K562 (cell line): ENCODE data around the gene COL7A1. TPM values are rescaled to one million over a fixed set of nuclear protein-coding genes. Genes with fewer than 3 reads are reported as not detected.

Experiments
- ATAC-seq: fragments of 200-7000 bp; cut with Tn5 transposase; 3 replicates; pipeline ENCODE4 v1.9.1; 2020; ENCODE audit warnings: moderate library complexity
- BruUV-seq: library from RNA; stranded (reverse); fragments of 400-500 nt; replicated peaks from 2 replicates; lab custom pipeline; 2021; lab: Mats Ljungman, UMichigan
- CTCF ChIA-PET: fragments of 300-600 bp; formaldehyde crosslinking; extraction: SDS; loops from one replicate; lab custom pipeline; 2021; ENCODE audit warnings: low intra/inter-chr PET ratio; lab: Yijun Ruan, JAX
- POLR2A ChIA-PET: fragments of 300-600, 350-650 bp; sonication (Branson Sonifier 250); formaldehyde crosslinking; extraction: SDS; loops from one replicate; lab custom pipeline; 2021; ENCODE audit warnings: antibody characterized with exemption, inconsistent platforms; lab: Yijun Ruan, JAX
- DNase-seq, 4 experiments: peaks; one replicate each; pipeline versions ENCODE4 v3.0.0 to v3.0.0-alpha.2; 2011 to 2018; ENCODE audit warnings: low spot score in 3 of 4, mixed read lengths in 3 of 4; ENCODE audit errors: extremely low read depth in 1 of 4
- FAIRE-seq: peaks from 2 replicates; lab custom pipeline; 2011; peaks lifted over from hg19 to GRCh38; lab: Jason Lieb, UNC
- H2AFZ ChIP-seq: 2 replicates; pipeline ENCODE4 v1.6.0; 2011; ENCODE audit warnings: low read depth, low read length, control low read depth, inconsistent platforms
- H3K27ac ChIP-seq: fragments of 200-600 bp; 3 replicates; pipeline ENCODE4 v1.8.0; 2011; ENCODE audit warnings: low read depth, mild to moderate bottlenecking, control low read depth, inconsistent platforms, low read length, moderate library complexity, mixed read lengths; ENCODE audit errors: extremely low read depth
- H3K27me3 ChIP-seq, 2 experiments: fragments of 300-600 bp in 1 of 2; 2 replicates in 1 of 2; 3 replicates in 1 of 2; pipeline versions ENCODE4 v1.6.0 to v1.8.0; 2011; ENCODE audit warnings: inconsistent platforms in 2 of 2, low read length in 2 of 2, mild to moderate bottlenecking in 1 of 2, mixed read lengths in 1 of 2, moderate library complexity in 1 of 2; ENCODE audit not compliant: control insufficient read depth in 2 of 2, insufficient read depth in 2 of 2
- H3K36me3 ChIP-seq: fragments of 300-600 bp; 3 replicates; pipeline ENCODE4 v1.8.0; 2011; ENCODE audit warnings: mild to moderate bottlenecking, low read length, inconsistent platforms; ENCODE audit not compliant: control insufficient read depth, insufficient read depth
- H3K4me1 ChIP-seq, 2 experiments: fragments of 200-600 bp in 1 of 2; replicated peaks in 1 of 2; 2 replicates in 1 of 2; 3 replicates in 1 of 2; pipeline versions ENCODE4 v1.5.1 to v1.8.0; 2011; ENCODE audit warnings: inconsistent platforms in 2 of 2, low read length in 2 of 2, mild to moderate bottlenecking in 1 of 2, mixed read lengths in 1 of 2, moderate library complexity in 1 of 2; ENCODE audit not compliant: control insufficient read depth in 2 of 2, insufficient read depth in 2 of 2
- H3K4me2 ChIP-seq: 2 replicates; pipeline ENCODE4 v1.6.1; 2011; ENCODE audit warnings: low read length, control low read depth, inconsistent platforms, mixed read lengths; ENCODE audit not compliant: insufficient read depth
- H3K4me3 ChIP-seq: fragments of 200-600 bp; sonication (generic), shearing (Covaris generic); 2 replicates; pipeline ENCODE4 v1.5.1; 2016; ENCODE audit warnings: control low read depth, inconsistent platforms
- H3K79me2 ChIP-seq: fragments of 200-600 bp; 3 replicates; pipeline ENCODE4 v1.8.0; 2011; ENCODE audit warnings: low read length, inconsistent platforms; ENCODE audit not compliant: control insufficient read depth, insufficient read depth
- H3K9ac ChIP-seq, 2 experiments: 2 replicates each; pipeline versions ENCODE4 v1.6.0 to v1.6.1; 2011; ENCODE audit warnings: low read depth in 2 of 2, low read length in 2 of 2, control low read depth in 1 of 2, inconsistent platforms in 1 of 2, mild to moderate bottlenecking in 1 of 2, mixed read lengths in 1 of 2; ENCODE audit not compliant: insufficient read depth in 1 of 2
- H3K9me1 ChIP-seq: one replicate; pipeline ENCODE4 v1.6.0; 2011; ENCODE audit warnings: inconsistent platforms, mild to moderate bottlenecking, low read length, moderate library complexity; ENCODE audit not compliant: control insufficient read depth, insufficient read depth
- H3K9me3 ChIP-seq: replicated peaks from 2 replicates; pipeline ENCODE4 v1.5.1; 2011; ENCODE audit warnings: low read depth, low read length, inconsistent platforms; ENCODE audit not compliant: control insufficient read depth, insufficient read depth
- H4K20me1 ChIP-seq: replicated peaks from 2 replicates; pipeline ENCODE4 v1.6.1; 2011; ENCODE audit warnings: low read length, inconsistent platforms, mixed read lengths; ENCODE audit not compliant: control insufficient read depth, insufficient read depth
- DPF2 ChIP-seq: fragments of 450-650 bp; IDR thresholded peaks from 2 replicates; pipeline ENCODE4 v1.6.1; 2016
- GTF2E2 ChIP-seq: fragments of 200-800 bp; sonication (Bioruptor generic); IDR thresholded peaks from 2 replicates; pipeline ENCODE4 v1.6.1; 2016; ENCODE audit warnings: missing genetic modification characterization, missing compliant biosample characterization
- NCOA4 ChIP-seq: fragments of 450-650 bp; IDR thresholded peaks from 2 replicates; pipeline ENCODE4 v1.6.1; 2018; ENCODE audit warnings: mild to moderate bottlenecking; ENCODE audit not compliant: partially characterized antibody
- REST ChIP-seq, 2 experiments: fragments of 450-650 bp; formaldehyde crosslinking in 1 of 2; IDR thresholded peaks; 2 replicates each; pipeline versions ENCODE4 v1.4.0 to v1.6.1; 2014 to 2020; ENCODE audit warnings: mild to moderate bottlenecking in 2 of 2, borderline replicate concordance in 1 of 2, low read depth in 1 of 2
- SRSF9 ChIP-seq: fragments of 200-400 bp; formaldehyde crosslinking; IDR thresholded peaks from 2 replicates; pipeline ENCODE4 v1.6.1; 2017; ENCODE audit warnings: low read depth, low read length, borderline replicate concordance
- WGBS: fragments of 100-300 bp; shearing (Covaris generic); methylation state at CpG from one replicate; pipeline ENCODE4 v1.1.6; 2016; ENCODE audit warnings: low coverage, mixed read lengths; ENCODE audit not compliant: insufficient coverage; ENCODE audit errors: missing lambda C conversion rate; 5-methylcytosine and 5-hydroxymethylcytosine counted together
- in situ Hi-C: fragments of 300-500 bp; cut with MboI; formaldehyde crosslinking; loops from 4 replicates; pipeline ENCODE4 v1.15.0; 2018; ENCODE audit warnings: inconsistent platforms, mixed read lengths
- intact Hi-C: fragments of 100-400 bp; cut with micrococcal nuclease; formaldehyde crosslinking; loops from 2 replicates; pipeline ENCODE4 v1.14.2; 2022
- polyA plus RNA-seq, 8 experiments: library from polyadenylated mRNA; depleted of rRNA in 4 of 8; stranded (reverse) in 5 of 8; unstranded in 3 of 8; fragments of >200 nt; fragmentation: Nextera tagmentation in 2 of 8; fragmentation: Illumina TruSeq in 1 of 8; extraction: Ambion mirVana in 2 of 8; extraction: Trizol in 1 of 8; gene quantifications; 2 replicates each; pipeline versions ENCODE4 v1.2.1 to v1.2.3, GENCODE V29; 2011 to 2014; ENCODE audit warnings: inconsistent platforms in 1 of 8, missing spikeins in 1 of 8
- total RNA-seq, 7 experiments: library from RNA; depleted of rRNA in 6 of 7; stranded (reverse); fragments of >200 nt in 6 of 7; fragmentation: Illumina TruSeq in 2 of 7; extraction: Trizol in 2 of 7; gene quantifications; 2 replicates each; pipeline versions ENCODE4 v1.2.1 to v1.2.3, GENCODE V29; 2011 to 2021; ENCODE audit warnings: low replicate concordance in 1 of 7

Gene COL7A1
- total and polyA plus RNA-seq, 9 of the 15 experiments (the other 6 are each of a cell fraction or from before 2014, with no cell fraction given) = 0.09 to 0.66 (median 0.35) TPM; not detected in 3

GRCh38 chr3:48564667-48565066 is 30.5 kb downstream of the COL7A1 start:
- Histone ChIP-seq H2AFZ (no peak overlapping the region), H3K9me3 (no peaks in the 10 kb centered on the region), H4K20me1 (no peaks in the 10 kb centered on the region), H3K79me2 (no peaks in the 10 kb centered on the region), H3K4me1 (peaks cover 14 to 61% of the 10 kb centered on the region in 2 experiments), H3K4me2 (no peak overlapping the region), H3K4me3 (no peak overlapping the region), H3K9ac (peak overlapping the region in 1 of 2 experiments; percentile 52; a peak in 1 of 4 replicates), H3K9me1 (no peaks in the 10 kb centered on the region), H3K27me3 (no peaks in the 10 kb centered on the region), H3K27ac (no peak overlapping the region), H3K36me3 (no peaks in the 10 kb centered on the region)
- no peak for FAIRE-seq
- no peak for TF ChIP-seq DPF2
- no peak for TF ChIP-seq REST (IDR thresholded peaks at IDR 0.05; ENCODE audit: borderline replicate concordance)
- TF ChIP-seq REST (CRISPR knock-in tag; IDR thresholded peaks at IDR 0.05; ENCODE audit: low read depth) = no peak
- no peak for TF ChIP-seq SRSF9
- no peak for TF ChIP-seq GTF2E2 (tag)
- no peak for TF ChIP-seq NCOA4
- in situ Hi-C loops = no loop called here
- no peak for DNase-seq
- no peak for ATAC-seq
- intact Hi-C loops = no loop called here
- POLR2A ChIA-PET = no interaction called here
- CTCF ChIA-PET = no interaction called here
- BruUV-seq = no TSS peak
- WGBS = 60% methylated on average over 5 of the region's 11 CpGs
